GM12878 (cell line): ENCODE measurements around the gene CCDC182. TPM values are rescaled to one million over a fixed set of nuclear protein-coding genes. Genes with fewer than 3 reads are reported as not detected.

Experiments
- ATAC-seq: fragments of 200-7000 bp; cut with Tn5 transposase; 3 replicates; pipeline ENCODE4 v1.9.1; 2020; ENCODE audit warnings: mild to moderate bottlenecking, moderate library complexity
- BruUV-seq: library from RNA; stranded (reverse); fragments of 400-500 nt; replicated peaks from 2 replicates; lab custom pipeline; 2021; lab: Mats Ljungman, UMichigan
- CTCF ChIA-PET: fragments of 300-600 bp; sonication (Branson Sonifier 250); formaldehyde crosslinking; extraction: SDS; loops from one replicate; lab custom pipeline; 2021; ENCODE audit warnings: inconsistent platforms; lab: Yijun Ruan, JAX
- POLR2A ChIA-PET: fragments of 350-600 bp; formaldehyde crosslinking; extraction: SDS; loops from one replicate; lab custom pipeline; 2021; ENCODE audit warnings: inconsistent platforms; lab: Charles Lee
- RAD21 ChIA-PET: fragments of 300-600 bp; sonication (Branson Sonifier 250); formaldehyde crosslinking; loops from one replicate; lab custom pipeline; 2023; ENCODE audit warnings: antibody characterized with exemption; ENCODE audit not compliant: unreplicated experiment; lab: Charles Lee
- SMC1A ChIA-PET: fragments of 300-600 bp; sonication (Branson Sonifier 250); formaldehyde crosslinking; loops from one replicate; lab custom pipeline; 2023; ENCODE audit not compliant: unreplicated experiment, uncharacterized antibody; lab: Charles Lee
- DNase-seq: peaks from one replicate; pipeline ENCODE4 v3.0.0-alpha.2; 2011; ENCODE audit warnings: low read depth, low spot score
- FAIRE-seq: peaks from 3 replicates; lab custom pipeline; 2011; peaks lifted over from hg19 to GRCh38; lab: Jason Lieb, UNC
- H2AFZ ChIP-seq: 2 replicates; pipeline ENCODE4 v1.6.0; 2011; ENCODE audit warnings: low read depth, low read length, control low read depth; ENCODE audit not compliant: control insufficient read depth
- H3K27ac ChIP-seq: 2 replicates; pipeline ENCODE4 v1.5.1; 2011; ENCODE audit warnings: control low read depth; ENCODE audit not compliant: control insufficient read depth, insufficient read depth
- H3K27me3 ChIP-seq, 2 experiments: replicated peaks in 1 of 2; 2 replicates each; pipeline versions ENCODE4 v1.6.0 to v1.6.1; 2011; ENCODE audit warnings: low read length in 1 of 2; ENCODE audit not compliant: control insufficient read depth in 2 of 2, insufficient read depth in 2 of 2
- H3K36me3 ChIP-seq, 2 experiments: 2 replicates each; pipeline ENCODE4 v1.5.1; 2011; ENCODE audit warnings: low read length in 1 of 2; ENCODE audit not compliant: control insufficient read depth in 2 of 2, insufficient read depth in 2 of 2
- H3K4me1 ChIP-seq: 2 replicates; pipeline ENCODE4 v1.6.1; 2011; ENCODE audit warnings: mild to moderate bottlenecking, low read length, moderate library complexity, mixed read lengths; ENCODE audit not compliant: control insufficient read depth, insufficient read depth
- H3K4me2 ChIP-seq: 2 replicates; pipeline ENCODE4 v1.6.0; 2011; ENCODE audit warnings: control low read depth; ENCODE audit not compliant: control insufficient read depth, insufficient read depth
- H3K4me3 ChIP-seq: fragments of 200-600 bp; sonication (generic); 2 replicates; pipeline ENCODE4 v1.5.1; 2016
- H3K79me2 ChIP-seq: 2 replicates; pipeline ENCODE4 v1.6.0; 2011; ENCODE audit warnings: low read length; ENCODE audit not compliant: control insufficient read depth, insufficient read depth
- H3K9ac ChIP-seq: 2 replicates; pipeline ENCODE4 v1.8.0; 2011; ENCODE audit warnings: low read length, control low read depth, mixed read lengths; ENCODE audit not compliant: control insufficient read depth, insufficient read depth
- H3K9me3 ChIP-seq: replicated peaks from 3 replicates; pipeline ENCODE4 v1.5.1; 2011; ENCODE audit warnings: mild to moderate bottlenecking, low read length; ENCODE audit not compliant: control insufficient read depth, insufficient read depth
- H4K20me1 ChIP-seq: 2 replicates; pipeline ENCODE4 v1.6.0; 2011; ENCODE audit not compliant: control insufficient read depth, insufficient read depth
- CEBPB ChIP-seq, 2 experiments: fragments of 150-350 bp in 1 of 2; IDR thresholded peaks; 2 replicates each; pipeline ENCODE4 v1.6.1; 2012 to 2014; ENCODE audit warnings: low read depth in 2 of 2, low read length in 2 of 2, borderline replicate concordance in 1 of 2, inconsistent platforms in 1 of 2
- HDAC2 ChIP-seq: fragments of 200-600 bp; sonication (generic); IDR thresholded peaks from 2 replicates; pipeline ENCODE4 v1.6.1; 2017
- KLF5 ChIP-seq: fragments of 450-650 bp; IDR thresholded peaks from 2 replicates; pipeline ENCODE4 v1.6.1; 2014; ENCODE audit warnings: mild to moderate bottlenecking; ENCODE audit not compliant: partially characterized antibody
- PKNOX1 ChIP-seq: fragments of 450-650 bp; IDR thresholded peaks from 2 replicates; pipeline ENCODE4 v1.6.1; 2016; ENCODE audit warnings: mild to moderate bottlenecking
- RAD21 ChIP-seq: IDR thresholded peaks from 2 replicates; pipeline ENCODE4 v1.6.1; 2011; ENCODE audit warnings: mild to moderate bottlenecking, low read depth, low read length, moderate library complexity; ENCODE audit not compliant: insufficient read depth
- RCOR1 ChIP-seq: conservative IDR thresholded peaks from 2 replicates; pipeline ENCODE4 v1.6.1; 2012; ENCODE audit warnings: low read depth, low read length, improper control_type of control experiment
- RFX5 ChIP-seq: IDR thresholded peaks from 2 replicates; pipeline ENCODE4 v1.6.1; 2011; ENCODE audit warnings: low read depth, low read length, improper control_type of control experiment
- SMC3 ChIP-seq: IDR thresholded peaks from 2 replicates; pipeline ENCODE4 v1.6.1; 2011; ENCODE audit warnings: low read length, improper control_type of control experiment, borderline replicate concordance
- STAT3 ChIP-seq: IDR thresholded peaks from 2 replicates; pipeline ENCODE4 v1.6.1; 2011; ENCODE audit warnings: low read depth, low read length, improper control_type of control experiment
- TCF3 ChIP-seq: IDR thresholded peaks from 2 replicates; pipeline ENCODE4 v1.6.1; 2012; ENCODE audit warnings: low read depth, mild to moderate bottlenecking, low read length, borderline replicate concordance; ENCODE audit not compliant: insufficient read depth
- USF1 ChIP-seq: IDR thresholded peaks from 2 replicates; pipeline ENCODE4 v1.6.1; 2011; ENCODE audit warnings: borderline replicate concordance, low read depth, mild to moderate bottlenecking, moderate library complexity, mixed read lengths, low read length; ENCODE audit not compliant: insufficient read depth; ENCODE audit errors: extremely low read length
- WGBS: methylation state at CpG from one replicate; pipeline ENCODE4 v1.1.6; 2016; ENCODE audit warnings: low lambda C conversion rate; ENCODE audit not compliant: insufficient replicate concordance, insufficient coverage; ENCODE audit errors: missing lambda C conversion rate; 5-methylcytosine and 5-hydroxymethylcytosine counted together
- in situ Hi-C: fragments of 300-500 bp; cut with MboI; formaldehyde crosslinking; loops from 9 replicates; pipeline ENCODE4 v1.14.3; 2018; ENCODE audit warnings: mixed read lengths
- intact Hi-C: fragments of 100-400 bp; cut with micrococcal nuclease; formaldehyde crosslinking; loops from one replicate; pipeline ENCODE4 v1.14.2; 2022; ENCODE audit not compliant: unreplicated experiment
- polyA plus RNA-seq, 11 experiments: library from polyadenylated mRNA; depleted of rRNA in 4 of 11; unstranded in 6 of 11; stranded (reverse) in 5 of 11; fragments of >200 nt; fragmentation: Nextera tagmentation in 4 of 11; fragmentation: Illumina TruSeq in 1 of 11; extraction: Ambion mirVana in 4 of 11; extraction: Trizol in 1 of 11; gene quantifications; 1 replicate in 1 of 11; 2 replicates in 10 of 11; pipeline versions ENCODE4 v1.2.1 to v1.2.3, GENCODE V29; 2011 to 2016; ENCODE audit warnings: inconsistent platforms in 2 of 11, missing spikeins in 2 of 11, low read depth in 1 of 11
- total RNA-seq, 4 experiments: library from RNA; depleted of rRNA in 3 of 4; stranded (reverse); fragments of >200 nt in 3 of 4; fragmentation: Illumina TruSeq in 1 of 4; extraction: Trizol in 1 of 4; gene quantifications; 2 replicates each; pipeline versions ENCODE4 v1.2.1 to v1.2.3, GENCODE V29; 2013 to 2021
- TF ChIP-seq, protein P1 (sequence below): fragments of 450-650 bp; IDR thresholded peaks from 2 replicates; pipeline ENCODE4 v1.6.1; 2017; ENCODE audit warnings: borderline replicate concordance
- TF ChIP-seq, protein P2 (sequence below): fragments of 450-650 bp; formaldehyde crosslinking; IDR thresholded peaks from 2 replicates; pipeline ENCODE4 v1.4.0; 2020; ENCODE audit warnings: mild to moderate bottlenecking, moderate library complexity

Gene CCDC182
- total and polyA plus RNA-seq, 10 of the 15 experiments (the other 5 are each of a cell fraction or from before 2014, with no cell fraction given), result not detected

DNA sequence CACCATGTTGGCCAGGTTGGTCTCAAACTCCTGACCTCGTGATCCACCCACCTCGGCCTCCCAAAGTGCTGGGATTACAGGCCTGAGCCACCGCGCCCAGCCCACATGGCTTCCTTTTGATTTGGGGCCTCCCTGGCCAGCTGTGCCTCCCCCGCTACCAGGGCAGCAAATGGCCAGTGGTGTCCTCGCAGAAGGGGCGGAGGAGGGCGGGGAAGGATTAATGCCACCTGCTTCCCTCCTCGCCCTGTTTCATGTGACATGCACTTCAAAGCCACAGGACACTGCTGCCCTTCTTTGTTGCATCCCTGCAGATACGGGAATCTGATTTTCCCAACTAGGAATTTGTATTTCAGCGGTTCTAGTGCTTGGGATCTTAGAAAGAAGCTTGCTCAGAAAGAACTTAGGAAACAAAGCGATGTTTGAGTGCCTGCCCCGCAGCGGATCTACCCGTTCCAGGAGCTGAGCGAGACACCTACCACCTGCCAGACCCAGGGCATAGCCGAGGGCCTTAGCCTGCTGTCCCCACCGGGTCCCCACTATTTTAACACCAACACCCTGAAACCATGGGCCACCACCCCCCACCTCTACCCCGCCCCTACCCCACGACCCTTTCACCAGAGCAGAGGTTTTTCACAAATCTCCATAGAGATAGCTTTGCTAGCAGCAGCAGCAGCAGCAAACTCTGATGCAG, 37.7 kb upstream of the CCDC182 start (continued):
- TF ChIP-seq USF1 (no peak), RFX5 (no peak), KLF5 (no peak)

- SMC1A ChIA-PET, result interaction anchor here (1.0 to 1.4 kb wide), 3 partner anchors 34 to 652 kb away, joined by 3 to 5 read pairs (median 4); no protein-coding TSS in a partner anchor
- peaks cover 0 to 1% of the 10 kb centered on the region in 2 experiments; a peak in 1 of 4 replicates for H3K27me3 ChIP-seq
- H2AFZ ChIP-seq, result no peak overlapping the region
- FAIRE-seq, result no peak
- ATAC-seq, result no peak
- no peak for TF ChIP-seq SMC3
- no peak for TF ChIP-seq RAD21
- TF ChIP-seq, protein P1, sequence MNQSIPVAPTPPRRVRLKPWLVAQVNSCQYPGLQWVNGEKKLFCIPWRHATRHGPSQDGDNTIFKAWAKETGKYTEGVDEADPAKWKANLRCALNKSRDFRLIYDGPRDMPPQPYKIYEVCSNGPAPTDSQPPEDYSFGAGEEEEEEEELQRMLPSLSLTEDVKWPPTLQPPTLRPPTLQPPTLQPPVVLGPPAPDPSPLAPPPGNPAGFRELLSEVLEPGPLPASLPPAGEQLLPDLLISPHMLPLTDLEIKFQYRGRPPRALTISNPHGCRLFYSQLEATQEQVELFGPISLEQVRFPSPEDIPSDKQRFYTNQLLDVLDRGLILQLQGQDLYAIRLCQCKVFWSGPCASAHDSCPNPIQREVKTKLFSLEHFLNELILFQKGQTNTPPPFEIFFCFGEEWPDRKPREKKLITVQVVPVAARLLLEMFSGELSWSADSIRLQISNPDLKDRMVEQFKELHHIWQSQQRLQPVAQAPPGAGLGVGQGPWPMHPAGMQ, result no peak
- no peak for TF ChIP-seq RCOR1
- TF ChIP-seq, protein P2, sequence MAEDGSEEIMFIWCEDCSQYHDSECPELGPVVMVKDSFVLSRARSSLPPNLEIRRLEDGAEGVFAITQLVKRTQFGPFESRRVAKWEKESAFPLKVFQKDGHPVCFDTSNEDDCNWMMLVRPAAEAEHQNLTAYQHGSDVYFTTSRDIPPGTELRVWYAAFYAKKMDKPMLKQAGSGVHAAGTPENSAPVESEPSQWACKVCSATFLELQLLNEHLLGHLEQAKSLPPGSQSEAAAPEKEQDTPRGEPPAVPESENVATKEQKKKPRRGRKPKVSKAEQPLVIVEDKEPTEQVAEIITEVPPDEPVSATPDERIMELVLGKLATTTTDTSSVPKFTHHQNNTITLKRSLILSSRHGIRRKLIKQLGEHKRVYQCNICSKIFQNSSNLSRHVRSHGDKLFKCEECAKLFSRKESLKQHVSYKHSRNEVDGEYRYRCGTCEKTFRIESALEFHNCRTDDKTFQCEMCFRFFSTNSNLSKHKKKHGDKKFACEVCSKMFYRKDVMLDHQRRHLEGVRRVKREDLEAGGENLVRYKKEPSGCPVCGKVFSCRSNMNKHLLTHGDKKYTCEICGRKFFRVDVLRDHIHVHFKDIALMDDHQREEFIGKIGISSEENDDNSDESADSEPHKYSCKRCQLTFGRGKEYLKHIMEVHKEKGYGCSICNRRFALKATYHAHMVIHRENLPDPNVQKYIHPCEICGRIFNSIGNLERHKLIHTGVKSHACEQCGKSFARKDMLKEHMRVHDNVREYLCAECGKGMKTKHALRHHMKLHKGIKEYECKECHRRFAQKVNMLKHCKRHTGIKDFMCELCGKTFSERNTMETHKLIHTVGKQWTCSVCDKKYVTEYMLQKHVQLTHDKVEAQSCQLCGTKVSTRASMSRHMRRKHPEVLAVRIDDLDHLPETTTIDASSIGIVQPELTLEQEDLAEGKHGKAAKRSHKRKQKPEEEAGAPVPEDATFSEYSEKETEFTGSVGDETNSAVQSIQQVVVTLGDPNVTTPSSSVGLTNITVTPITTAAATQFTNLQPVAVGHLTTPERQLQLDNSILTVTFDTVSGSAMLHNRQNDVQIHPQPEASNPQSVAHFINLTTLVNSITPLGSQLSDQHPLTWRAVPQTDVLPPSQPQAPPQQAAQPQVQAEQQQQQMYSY, result no peak
- TF ChIP-seq CEBPB (IDR thresholded peaks at IDR 0.05; ENCODE audit: borderline replicate concordance in 1 of 2, low read depth in 2 of 2, low read length in 2 of 2), result no peak
- TF ChIP-seq TCF3, result no peak
- TF ChIP-seq STAT3, result no peak
- no peak for TF ChIP-seq PKNOX1
- no peak for TF ChIP-seq HDAC2
- H3K36me3 ChIP-seq, result no peaks in the 10 kb centered on the region
- H4K20me1 ChIP-seq, result no peaks in the 10 kb centered on the region
- 19% methylated on average over 6 of the region's 6 CpGs for WGBS
- H3K79me2 ChIP-seq, result no peaks in the 10 kb centered on the region
- no peaks in the 10 kb centered on the region for H3K4me1 ChIP-seq
- no TSS peak for BruUV-seq
- H3K9me3 ChIP-seq, result no peaks in the 10 kb centered on the region
- H3K4me2 ChIP-seq, result no peak overlapping the region
- in situ Hi-C loops, result no loop called here
- DNase-seq, result no peak
- POLR2A ChIA-PET, result no interaction called here
- H3K4me3 ChIP-seq, result no peak overlapping the region
- RAD21 ChIA-PET, result interaction anchor here (0.9 kb wide), 1 partner anchor 653 kb away, joined by 3 read pairs; no protein-coding TSS in a partner anchor
- intact Hi-C loops, result no loop called here
- CTCF ChIA-PET, result interaction anchor here (0.7 to 4.2 kb wide), 13 partner anchors 8 to 653 kb away, joined by 3 to 26 read pairs (median 7); no protein-coding TSS in a partner anchor
- no peak overlapping the region for H3K27ac ChIP-seq
- no peak overlapping the region for H3K9ac ChIP-seq
These were observed 37.0 kb upstream of the CCDC182 start for GRCh38 chr17:57782062-57782490.
